Measurements from ENCODE around the gene GBX1.

GBX1 gene

GRCh38 chr7:151131224-151131591 is 36.3 kb downstream of the GBX1 start:
- DNase-seq (ENCODE audit: insufficient read length, low spot score) (no peak), FAIRE-seq (no peak)
- TF ChIP-seq CTCF (IDR thresholded peaks at IDR 0.05; ENCODE audit: insufficient read depth, missing control alignments): no peak

GRCh38 chr7:151130741-151131157 is 36.7 kb downstream of the GBX1 start:
- FAIRE-seq (no peak), DNase-seq (ENCODE audit: insufficient read length, low spot score) (no peak)
- TF ChIP-seq CTCF (IDR thresholded peaks at IDR 0.05; ENCODE audit: insufficient read depth, missing control alignments): no peak

DNA sequence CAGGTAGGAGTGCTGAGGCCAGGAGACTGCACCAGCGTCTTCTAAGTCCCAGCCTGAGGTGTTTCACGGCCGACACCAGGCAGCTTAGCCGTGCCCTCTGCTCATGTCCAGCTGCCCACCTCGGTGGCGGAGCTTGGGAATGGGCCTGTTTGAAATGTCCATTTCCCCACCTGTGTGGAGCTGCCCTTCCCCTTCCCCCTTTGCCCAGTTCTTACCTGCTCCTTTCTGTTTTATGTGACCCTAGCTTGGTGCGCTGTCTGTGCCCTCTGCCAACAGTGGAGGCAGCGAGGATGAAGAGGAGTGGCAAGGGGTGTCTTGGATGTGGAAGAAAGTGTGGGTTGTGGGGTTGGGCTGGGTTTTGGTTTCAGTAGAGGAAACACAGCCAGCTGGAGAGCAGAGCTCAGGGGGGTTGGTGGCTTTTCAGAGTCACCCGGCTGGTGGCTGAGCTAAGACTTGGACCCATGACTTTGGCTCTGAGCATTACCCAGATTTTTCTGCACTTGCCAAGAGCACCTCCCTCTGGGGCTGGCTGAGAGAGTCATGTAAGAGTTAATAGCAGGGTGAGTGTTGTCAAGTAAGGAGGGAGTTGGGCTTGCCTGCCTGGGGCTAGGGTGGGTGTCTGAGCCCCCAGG is 37.4 kb downstream of the GBX1 start:
- FAIRE-seq (no peak), DNase-seq (ENCODE audit: insufficient read length, low spot score) (no peak)
- no peak for TF ChIP-seq CTCF (IDR thresholded peaks at IDR 0.05; ENCODE audit: insufficient read depth, missing control alignments)

GRCh38 chr7:151129117-151129959 is 38.2 kb downstream of the GBX1 start:
- DNase-seq (ENCODE audit: insufficient read length, low spot score): no peak
- no peak for FAIRE-seq
- TF ChIP-seq CTCF (IDR thresholded peaks at IDR 0.05; ENCODE audit: insufficient read depth, missing control alignments): no peak

DNA sequence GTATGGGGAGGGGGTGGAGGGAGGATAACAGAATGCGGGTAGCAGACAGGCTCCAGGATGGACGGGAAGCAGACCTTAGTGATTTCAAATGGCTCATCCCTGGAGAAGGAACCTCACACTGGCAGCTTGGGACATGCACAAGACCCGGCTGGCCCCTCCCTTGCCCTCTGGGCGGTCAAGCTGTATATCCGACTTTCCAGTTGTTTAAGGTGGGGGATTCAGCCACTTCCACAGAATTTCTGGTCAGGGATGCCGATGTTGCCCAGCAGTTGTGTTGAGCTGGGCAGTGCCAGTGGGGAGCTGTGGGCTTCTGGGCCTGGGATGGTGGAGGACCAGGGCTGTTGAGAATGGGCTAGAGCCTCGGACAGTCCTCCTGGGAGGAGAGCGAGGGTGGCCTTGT is 38.8 kb downstream of the GBX1 start:
- FAIRE-seq: no peak

GRCh38 chr7:151128144-151128543 is 39.4 kb downstream of the GBX1 start:
- DNase-seq (ENCODE audit: insufficient read length, low spot score) (no peak), FAIRE-seq (no peak)
- TF ChIP-seq CTCF (IDR thresholded peaks at IDR 0.05; ENCODE audit: insufficient read depth, missing control alignments): no peak

More for the DNA sequence above, 38.8 kb downstream of the GBX1 start:
- no peak for DNase-seq (ENCODE audit: insufficient read length, low spot score)
- no peak for TF ChIP-seq CTCF (IDR thresholded peaks at IDR 0.05; ENCODE audit: insufficient read depth, missing control alignments)

Data from D721Med (cell line).